SK-N-DZ (cell line): ENCODE results near the gene COL2A1.
"Not testable (repeated sequence)": the region's sequence is repeated elsewhere in the genome, so short reads cannot be mapped to it uniquely, and the experiment has no call there.

ENCODE experiments used
- DNase-seq: peaks from one replicate; pipeline ENCODE4 v3.0.0-alpha.2; 2015; ENCODE audit warnings: low spot score

COL2A1 gene

GRCh38 chr12:47977046-47977771 is 27.1 kb downstream of the COL2A1 start:
- no peak for DNase-seq

- DNase-seq: no peak
Measured at GRCh38 chr12:47975816-47976215, 28.5 kb downstream of the COL2A1 start.

- DNase-seq: no peak
Measured at GRCh38 chr12:47975036-47975620, 29.1 kb downstream of the COL2A1 start.

- no peak for DNase-seq
Measured at GRCh38 chr12:47973870-47974269, 30.4 kb downstream of the COL2A1 start.

- no peak for DNase-seq
Measured at GRCh38 chr12:47972895-47973294, 31.4 kb downstream of the COL2A1 start.

- no peak for DNase-seq
Measured at GRCh38 chr12:47970843-47971242, 33.4 kb downstream of the COL2A1 start.

GRCh38 chr12:47969845-47970244 is 34.4 kb downstream of the COL2A1 start:
- no peak for DNase-seq

GRCh38 chr12:47967461-47968321 is 36.6 kb downstream of the COL2A1 start:
- no peak for DNase-seq

- no peak for DNase-seq
Measured at GRCh38 chr12:47965581-47965980, 38.7 kb downstream of the COL2A1 start.

- DNase-seq: peak; percentile 43
Measured at GRCh38 chr12:47964106-47964728, 40.1 kb downstream of the COL2A1 start.

GRCh38 chr12:47963340-47964040 is 40.8 kb downstream of the COL2A1 start, which contains the start of gene TMEM106C:
TMEM106C (plus strand) TSS chr12:47963596; CDS start chr12:47964237, 641 bp downstream.
- peak; percentile 93 for DNase-seq

- DNase-seq: no peak
Measured at GRCh38 chr12:47962198-47962597, 42.1 kb downstream of the COL2A1 start.

GRCh38 chr12:47957671-47958070 is 46.6 kb downstream of the COL2A1 start:
- not testable (repeated sequence) for DNase-seq

GRCh38 chr12:47955059-47955458 is 49.2 kb downstream of the COL2A1 start:
- DNase-seq: no peak

- no peak for DNase-seq
Measured at GRCh38 chr12:47954467-47955045, 49.7 kb downstream of the COL2A1 start.

- no peak for DNase-seq
Measured at GRCh38 chr12:47954058-47954457, 50.2 kb downstream of the COL2A1 start.

- no peak for DNase-seq
Measured at GRCh38 chr12:47950856-47951468, 53.3 kb downstream of the COL2A1 start.

GRCh38 chr12:47949441-47950341 is 54.6 kb downstream of the COL2A1 start:
- peak; percentile 68 for DNase-seq

GRCh38 chr12:47947341-47947740 is 56.9 kb downstream of the COL2A1 start:
- DNase-seq: no peak
